SKM-1 (cell line): ENCODE results near the gene VIM.

Experiments
- DNase-seq: peaks from one replicate; lab custom pipeline; 2025; ENCODE audit not compliant: unreplicated experiment; lab: John Stamatoyannopoulos, UW

The VIM gene

GRCh38 chr10:17228091-17229015, at the start of gene VIM:
Gene VIM (plus strand): TSS chr10:17228241. CDS start chr10:17229423, 1,182 bp downstream.
- no peak for DNase-seq

DNA sequence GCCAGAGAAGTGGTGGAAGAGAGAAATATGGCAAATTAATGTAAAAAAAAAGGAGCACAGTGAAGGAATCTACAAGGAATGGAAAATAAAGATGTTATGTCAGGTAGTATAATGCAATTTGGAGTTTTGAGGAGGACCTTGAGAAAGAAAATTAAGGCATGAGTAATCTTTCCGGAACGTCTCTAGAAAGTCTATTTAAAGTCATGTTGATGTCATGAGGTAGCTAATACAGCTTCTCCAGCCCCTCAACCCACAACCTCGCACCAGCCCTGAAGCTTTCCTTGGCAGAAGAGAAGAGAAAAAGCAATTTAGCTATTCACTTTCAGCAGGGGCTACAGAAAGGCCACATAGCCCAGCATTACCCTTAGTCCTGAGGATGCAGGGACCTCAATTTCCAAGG, 49.0 kb upstream of the VIM start:
- no peak for DNase-seq

- no peak for DNase-seq
These were observed 46.9 kb upstream of the VIM start for GRCh38 chr10:17181110-17181509.

DNA sequence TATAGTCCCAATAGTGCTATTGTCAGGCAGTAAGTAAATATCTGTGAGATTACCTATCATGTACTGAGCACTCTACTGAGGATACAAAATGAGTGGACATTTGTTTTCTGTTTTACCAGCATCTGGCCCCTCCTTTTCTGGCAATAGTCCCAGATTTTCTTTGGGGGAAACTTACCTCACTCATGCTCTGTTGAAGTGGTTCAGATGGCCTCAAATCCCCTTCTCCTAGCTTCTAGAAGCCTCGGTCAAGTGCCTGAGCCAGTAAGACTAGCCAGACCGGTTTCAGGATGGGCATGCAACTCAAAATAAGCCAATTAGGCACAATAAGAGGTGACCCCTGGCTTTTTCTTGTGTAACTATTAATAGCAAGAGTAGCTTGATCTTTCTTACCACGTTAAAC, 46.3 kb upstream of the VIM start:
- DNase-seq: no peak

DNA sequence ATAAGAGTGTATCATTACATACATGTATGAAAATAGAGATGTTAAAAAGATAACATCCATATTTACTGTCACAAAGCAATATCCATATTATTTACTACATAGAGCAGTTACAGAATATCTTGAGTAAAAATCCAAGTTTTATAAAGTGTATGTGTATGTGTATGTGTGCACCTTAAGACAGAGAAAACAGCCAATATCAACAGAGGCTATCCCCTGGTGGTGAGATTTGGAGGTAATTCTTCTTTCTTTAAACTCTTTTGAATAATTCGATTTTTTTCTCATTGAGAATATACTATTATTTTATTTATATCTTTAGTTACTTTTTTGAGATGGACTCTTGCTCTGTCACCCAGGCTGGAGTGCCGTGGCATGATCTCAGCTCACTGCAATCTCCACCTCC, 44.9 kb upstream of the VIM start:
- DNase-seq: no peak

DNA sequence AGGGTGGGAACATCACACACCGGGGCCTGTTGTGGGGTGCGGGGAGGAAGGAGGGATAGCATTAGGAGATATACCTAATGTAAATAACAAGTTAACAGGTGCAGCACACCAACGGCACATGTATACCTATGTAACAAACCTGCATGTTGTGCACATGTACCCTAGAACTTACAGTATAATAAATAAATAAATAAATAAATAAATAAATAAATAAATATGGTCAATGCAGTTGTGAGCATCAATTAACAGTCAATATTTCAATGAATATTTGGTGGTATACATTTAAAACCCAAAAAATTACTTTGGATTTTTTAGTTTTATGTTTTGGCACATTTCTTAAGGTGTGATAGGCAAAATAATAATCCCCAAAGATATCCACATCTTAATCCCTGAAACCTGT, 42.2 kb upstream of the VIM start:
- no peak for DNase-seq

DNA sequence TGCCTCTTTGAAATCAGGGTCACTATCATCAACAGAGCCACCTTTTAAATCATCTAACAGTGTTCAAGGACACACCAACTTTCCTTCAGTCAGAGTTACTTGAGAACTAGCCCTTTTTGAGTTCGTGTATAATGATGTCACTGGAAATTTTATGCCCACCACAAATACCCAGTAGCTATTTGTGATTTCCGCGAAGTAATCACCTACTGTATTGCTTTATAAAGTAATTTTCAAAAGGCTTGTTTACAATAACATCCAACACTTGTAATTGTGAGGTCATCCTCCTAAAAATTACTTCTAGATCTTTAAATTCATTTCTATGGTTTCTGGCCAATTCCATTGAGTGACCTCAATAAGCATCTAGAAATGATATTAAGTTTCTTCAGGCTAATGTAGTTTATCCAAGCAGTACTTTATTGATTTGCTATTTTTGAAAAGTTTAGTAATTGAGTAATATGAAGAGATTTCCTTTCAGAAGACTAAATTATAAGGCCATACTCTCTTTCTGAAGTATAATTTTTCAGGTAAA, 39.3 kb upstream of the VIM start:
- no peak for DNase-seq

DNA sequence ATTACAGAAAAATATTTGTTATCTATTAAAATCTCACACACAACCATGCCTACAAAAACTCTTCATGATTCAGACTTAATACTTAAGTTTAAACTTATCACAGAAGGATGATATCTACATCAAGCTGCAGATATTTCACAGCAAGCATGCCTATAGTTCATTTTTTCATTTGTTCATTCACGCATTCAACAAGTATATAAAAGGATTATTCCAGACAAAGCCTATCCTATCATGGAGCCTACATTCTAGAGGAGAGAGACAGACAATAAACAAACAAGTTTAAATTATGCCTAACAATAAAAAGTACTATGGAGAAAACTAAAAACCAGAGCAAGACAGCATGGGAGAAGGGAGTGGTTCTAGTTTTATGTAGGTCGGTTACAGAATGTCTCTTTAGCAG, 37.4 kb upstream of the VIM start:
- DNase-seq: no peak

- DNase-seq: no peak
These were observed 33.0 kb upstream of the VIM start for GRCh38 chr10:17195083-17195482.

DNA sequence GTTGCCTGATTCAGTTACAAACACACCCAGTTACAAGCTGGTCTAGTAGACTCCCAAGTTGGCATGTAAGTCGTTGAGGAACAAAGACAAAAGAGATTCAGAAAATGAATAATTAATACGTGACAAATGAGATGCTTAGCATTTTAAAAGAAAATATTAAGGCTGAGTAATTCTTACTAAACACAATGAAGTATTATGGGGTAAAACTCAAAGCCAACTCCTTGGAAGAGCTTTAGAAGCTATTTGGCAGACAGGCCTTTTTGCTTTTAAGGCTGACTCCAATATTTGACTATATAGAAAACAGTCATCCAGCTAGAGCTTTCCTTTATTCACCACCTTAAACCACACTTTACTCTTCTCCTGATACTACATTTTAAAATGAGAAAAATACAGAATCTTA, 32.0 kb upstream of the VIM start:
- no peak for DNase-seq

- no peak for DNase-seq
These were observed 31.5 kb upstream of the VIM start for GRCh38 chr10:17196573-17196972.

DNA sequence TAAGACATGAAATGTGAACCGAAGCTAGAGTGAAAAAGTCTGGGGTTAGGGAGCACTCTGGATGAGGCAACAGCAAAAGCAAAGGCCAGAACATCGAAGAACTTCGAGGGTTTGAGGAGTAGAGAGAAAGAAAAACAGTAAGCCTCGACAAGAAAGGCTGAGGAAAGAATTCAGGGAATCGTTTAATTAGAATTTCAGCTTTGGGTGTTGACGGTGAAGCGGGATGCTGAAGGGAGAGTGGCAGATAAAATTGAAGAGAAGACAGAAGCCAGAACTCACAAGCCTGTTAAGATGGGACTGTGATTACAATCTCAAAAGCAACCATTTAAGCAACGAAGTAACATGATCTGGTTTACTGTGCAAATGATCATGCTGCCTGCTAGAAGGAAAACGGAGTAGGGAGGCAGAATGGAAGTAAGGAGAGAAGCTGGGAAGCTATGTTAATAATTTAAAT, 28.7 kb upstream of the VIM start:
- DNase-seq: no peak

DNA sequence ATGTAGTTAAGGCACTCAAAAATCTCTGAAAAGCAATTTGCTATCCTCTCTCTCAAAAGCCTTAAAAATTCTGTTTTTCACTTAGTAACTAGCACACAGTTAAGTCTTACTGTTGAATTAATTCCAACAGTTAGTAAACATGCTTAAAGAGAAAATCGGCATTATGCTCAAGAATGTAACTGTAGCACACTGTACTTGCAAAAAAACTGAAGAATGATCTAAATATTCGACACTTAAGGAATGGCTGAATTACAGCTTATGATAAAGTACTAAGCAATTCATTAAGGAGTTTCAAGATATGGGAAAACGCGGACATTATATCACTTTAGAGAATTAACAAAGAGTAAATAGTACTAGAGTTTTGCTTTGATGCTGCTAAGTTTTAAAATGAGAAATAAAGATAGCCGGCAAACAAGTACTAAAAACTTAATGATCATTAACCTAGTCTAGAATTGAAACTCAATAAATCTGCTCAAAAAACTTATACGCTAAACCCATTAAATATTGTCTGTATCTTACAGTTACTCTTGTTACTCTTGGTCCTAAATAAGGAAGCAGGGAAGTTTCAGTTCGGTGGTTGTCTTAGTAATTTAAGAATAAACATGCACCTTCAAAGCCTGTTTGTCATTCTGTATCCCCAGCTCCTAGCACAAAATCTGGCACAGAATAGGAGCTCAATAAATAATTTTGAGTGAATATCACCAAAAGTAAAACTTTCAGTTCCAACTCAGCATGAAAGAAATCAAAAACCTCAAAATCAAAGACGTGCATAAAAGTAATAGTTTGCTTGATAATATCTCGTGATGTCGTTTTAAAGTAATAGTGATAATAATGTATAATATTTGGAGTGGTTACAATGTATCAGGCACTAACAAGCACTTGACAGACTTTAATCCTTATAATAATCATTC, 27.8 kb upstream of the VIM start:
- DNase-seq: no peak

DNA sequence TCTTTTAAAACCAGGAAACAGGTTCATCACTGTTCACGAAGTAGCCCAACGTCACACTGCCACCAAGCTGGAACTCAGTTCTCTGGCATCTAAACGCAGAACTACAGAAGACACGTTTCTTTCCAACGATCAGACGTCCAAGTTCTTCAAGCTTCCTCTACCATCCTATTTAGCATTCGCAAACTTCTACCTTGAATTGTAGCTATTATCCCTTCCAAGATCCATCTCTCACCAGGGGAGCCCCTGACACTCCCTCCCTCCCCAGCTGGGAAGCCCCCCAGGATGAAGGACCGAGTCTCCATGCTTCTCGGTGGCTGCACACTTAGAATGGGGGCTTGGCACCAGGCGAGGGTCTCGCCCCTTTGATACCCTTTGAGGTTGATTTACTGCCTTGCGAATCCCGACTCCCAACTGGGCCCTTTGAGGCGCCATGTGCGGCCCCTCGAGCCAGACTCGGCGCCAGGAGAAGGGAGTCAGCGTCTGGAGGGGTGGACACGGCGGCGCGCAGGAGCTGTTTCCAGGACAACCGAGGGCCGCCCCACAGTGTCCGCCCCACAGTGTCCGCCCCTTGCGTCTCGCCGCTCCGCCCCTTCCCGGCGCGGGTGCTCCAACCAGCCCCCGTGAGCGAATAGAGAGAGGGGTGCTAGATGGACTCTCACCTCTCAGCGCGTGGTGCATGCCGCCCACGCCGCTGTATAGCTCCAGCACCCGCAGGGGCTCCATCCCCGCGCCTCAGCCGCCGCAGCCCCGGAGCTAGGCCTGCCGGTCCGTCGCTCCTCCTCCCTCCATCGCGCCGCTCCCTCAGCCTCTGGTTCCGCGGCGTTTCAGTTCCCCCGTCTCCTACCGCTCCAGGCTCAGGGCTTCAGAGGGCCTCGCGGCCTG, 26.9 kb upstream of the VIM start, which contains the start of gene TRDMT1:
TRDMT1 (minus strand) TSS at position 761 of the 882 bp plus-strand sequence; CDS start at position 723, 38 bp downstream.
- DNase-seq: peak; percentile 15

DNA sequence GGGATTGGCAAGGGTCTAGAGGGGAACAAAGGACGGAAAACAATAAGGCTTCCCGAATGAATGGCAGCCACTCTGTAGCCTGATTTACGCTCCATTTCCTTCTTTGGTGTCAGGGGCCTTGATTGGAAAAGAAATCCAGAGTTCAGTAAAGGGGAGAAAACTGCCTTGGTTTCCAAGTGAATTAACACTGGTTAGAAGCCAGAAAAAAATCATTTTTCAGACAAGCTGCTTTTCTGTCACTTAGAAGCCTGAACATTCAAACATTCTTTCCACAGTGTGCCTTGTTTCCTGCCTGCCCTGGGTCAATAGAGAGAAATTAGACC, 26.3 kb upstream of the VIM start:
- no peak for DNase-seq

GRCh38 chr10:17202506-17202905, 25.5 kb upstream of the VIM start:
- no peak for DNase-seq

- DNase-seq: no peak
These were observed 25.0 kb upstream of the VIM start for GRCh38 chr10:17202999-17203398.

GRCh38 chr10:17203416-17203815, 24.6 kb upstream of the VIM start:
- DNase-seq: no peak

- DNase-seq: no peak
These were observed 21.8 kb upstream of the VIM start for GRCh38 chr10:17206210-17206709.

- no peak for DNase-seq
These were observed 19.6 kb upstream of the VIM start for GRCh38 chr10:17208476-17208875.
